ENCODE results near the gene CDKN2B. TPM values are rescaled to one million over a fixed set of nuclear protein-coding genes. Genes with fewer than 3 reads are reported as not detected.
A peak's percentile ranks its signal among the peaks of the same experiment; 100 is the strongest.

CDKN2B gene
- total RNA-seq, 2 experiments from 2014 or later: not detected

- CTCF ChIA-PET: interaction anchor here (1.1 to 4.1 kb wide), 5 partner anchors 13 to 204 kb away, joined by 4 to 44 read pairs (median 29); partner anchors contain the start of genes CDKN2A, CDKN2B-AS1 and MTAP
- Mint-ChIP-seq H3K9me3 (ENCODE audit: low read depth) (no peaks in the 10 kb centered on the region), H3K4me1 (peaks cover 20% of the 10 kb centered on the region), H3K4me3 (no peak overlapping the region), H3K36me3 (ENCODE audit: low read depth) (no peaks in the 10 kb centered on the region), H3K27ac (no peak overlapping the region), H3K27me3 (peaks cover 56% of the 10 kb centered on the region)
- ATAC-seq: no peak
- intact Hi-C loops (cut with DNase I, micrococcal nuclease): loop anchor here (2.0 to 10.0 kb wide), 2 partner anchors 41 to 671 kb away; partner anchors contain the start of gene KLHL9 (in 1 of the 2)
- POLR2A ChIA-PET: no interaction called here
- DNase-seq: no peak
These were observed 3.2 kb downstream of the CDKN2B start for GRCh38 chr9:22005702-22006606.

GRCh38 chr9:22005021-22005701 lies 3.9 kb downstream of the CDKN2B start:
- ChIA-PET CTCF (no interaction called here), POLR2A (no interaction called here)
- Mint-ChIP-seq H3K27me3 (peaks cover 53% of the 10 kb centered on the region), H3K36me3 (ENCODE audit: low read depth) (no peaks in the 10 kb centered on the region), H3K9me3 (ENCODE audit: low read depth) (no peaks in the 10 kb centered on the region), H3K4me1 (peaks cover 17% of the 10 kb centered on the region), H3K27ac (no peak overlapping the region), H3K4me3 (no peak overlapping the region)
- ATAC-seq: no peak
- intact Hi-C loops (cut with DNase I, micrococcal nuclease): loop anchor here (2.0 to 10.0 kb wide), 2 partner anchors 40 to 670 kb away; partner anchors contain the start of gene KLHL9 (in 1 of the 2)
- DNase-seq: peak; percentile 30

- intact Hi-C loops (cut with DNase I, micrococcal nuclease): loop anchor here in 1 of 2 experiments (10.0 kb wide), 1 partner anchor 667 kb away; the partner anchor contains the start of gene KLHL9
- Mint-ChIP-seq H3K36me3 (ENCODE audit: low read depth) (no peaks in the 10 kb centered on the region), H3K4me1 (peaks cover 10% of the 10 kb centered on the region), H3K9me3 (ENCODE audit: low read depth) (no peaks in the 10 kb centered on the region), H3K4me3 (no peak overlapping the region), H3K27me3 (peaks cover 52% of the 10 kb centered on the region), H3K27ac (no peak overlapping the region)
- POLR2A ChIA-PET: no interaction called here
- no peak for ATAC-seq
- DNase-seq: no peak
- CTCF ChIA-PET: interaction anchor here (0.7 to 2.4 kb wide), 5 partner anchors 9 to 189 kb away, joined by 3 to 10 read pairs (median 3); no protein-coding TSS in a partner anchor
These were observed 7.1 kb downstream of the CDKN2B start for GRCh38 chr9:22002038-22002437.

DNA sequence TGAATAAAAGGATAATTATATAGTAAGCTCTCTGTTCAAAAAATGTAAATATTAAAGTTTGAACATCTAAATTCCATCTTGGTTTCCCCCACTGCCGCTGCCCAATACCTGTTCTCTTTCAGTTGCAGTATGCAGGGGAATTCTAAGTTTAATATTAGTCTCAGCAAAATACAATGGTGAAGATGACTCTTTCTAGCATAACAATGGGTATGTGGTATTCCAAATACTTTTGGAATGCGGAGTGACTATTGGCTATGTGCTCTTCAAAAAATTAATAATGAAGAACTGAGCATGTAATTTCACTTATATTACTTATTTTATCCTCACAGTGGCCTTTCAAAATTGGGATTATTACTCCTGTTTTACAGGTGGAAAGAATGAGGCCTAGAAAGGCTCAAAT lies 11.1 kb downstream of the CDKN2B start:
- ChIA-PET CTCF (interaction anchor here (2.5 kb wide), 1 partner anchor 10 kb away, joined by 14 read pairs; the partner anchor contains the start of gene CDKN2B), POLR2A (no interaction called here)
- no peaks in the 10 kb centered on the region for H3K36me3 Mint-ChIP-seq (ENCODE audit: low read depth)
- DNase-seq (no peak), ATAC-seq (no peak)
- no peak overlapping the region for H3K27ac Mint-ChIP-seq
- peaks cover 8% of the 10 kb centered on the region for H3K4me1 Mint-ChIP-seq
- intact Hi-C loops (cut with DNase I, micrococcal nuclease): no loop called here
- H3K4me3 Mint-ChIP-seq: no peak overlapping the region
- no peaks in the 10 kb centered on the region for H3K9me3 Mint-ChIP-seq (ENCODE audit: low read depth)
- H3K27me3 Mint-ChIP-seq: peaks cover 40% of the 10 kb centered on the region

GRCh38 chr9:21997480-21997879 lies 11.6 kb downstream of the CDKN2B start:
- CTCF ChIA-PET: interaction anchor here (2.5 kb wide), 1 partner anchor 11 kb away, joined by 14 read pairs; the partner anchor contains the start of gene CDKN2B
- ATAC-seq (no peak), DNase-seq (no peak)
- POLR2A ChIA-PET: no interaction called here
- Mint-ChIP-seq H3K36me3 (ENCODE audit: low read depth) (no peaks in the 10 kb centered on the region), H3K27ac (no peak overlapping the region), H3K4me3 (no peak overlapping the region), H3K9me3 (ENCODE audit: low read depth) (no peaks in the 10 kb centered on the region), H3K27me3 (peaks cover 40% of the 10 kb centered on the region), H3K4me1 (peaks cover 8% of the 10 kb centered on the region)
- intact Hi-C loops (cut with DNase I, micrococcal nuclease): no loop called here

DNA sequence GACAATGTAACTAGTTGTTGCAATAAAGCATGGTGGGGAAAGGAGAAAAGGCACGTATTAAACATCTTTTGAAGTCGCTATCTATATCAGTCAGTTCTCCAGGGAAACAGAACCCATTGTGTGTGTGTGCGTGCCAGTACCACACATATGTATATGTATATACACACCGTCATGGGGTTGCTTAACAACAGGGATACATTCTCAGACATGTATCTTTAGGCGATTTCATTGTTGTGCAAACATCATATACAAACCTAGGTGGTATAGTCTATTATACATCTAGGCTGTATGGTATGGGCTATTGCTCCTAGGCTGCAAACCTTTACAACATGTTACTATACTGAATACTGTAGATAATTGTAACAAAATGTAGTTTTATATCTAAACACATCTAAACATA lies 12.2 kb downstream of the CDKN2B start:
- Mint-ChIP-seq H3K4me1 (peaks cover 8% of the 10 kb centered on the region), H3K36me3 (ENCODE audit: low read depth) (no peaks in the 10 kb centered on the region), H3K27me3 (peaks cover 36% of the 10 kb centered on the region), H3K27ac (no peak overlapping the region), H3K9me3 (ENCODE audit: low read depth) (no peaks in the 10 kb centered on the region), H3K4me3 (no peak overlapping the region)
- ChIA-PET CTCF (interaction anchor here (0.6 to 2.5 kb wide), 4 partner anchors 11 to 409 kb away, joined by 3 to 14 read pairs (median 3); partner anchors contain the start of gene CDKN2B), POLR2A (interaction anchor here (1.0 kb wide), 1 partner anchor 10 kb away, joined by 3 read pairs; no protein-coding TSS in a partner anchor)
- DNase-seq (no peak), ATAC-seq (no peak)
- intact Hi-C loops (cut with DNase I, micrococcal nuclease): loop anchor here in 1 of 2 experiments (1.0 kb wide), 1 partner anchor 7 kb away; no protein-coding TSS in a partner anchor

- ChIA-PET POLR2A (interaction anchor here (1.0 kb wide), 1 partner anchor 11 kb away, joined by 3 read pairs; no protein-coding TSS in a partner anchor), CTCF (interaction anchor here (0.6 to 1.4 kb wide), 6 partner anchors 12 to 410 kb away, joined by 3 to 5 read pairs (median 3); partner anchors contain the start of gene CDKN2B)
- no peaks in the 10 kb centered on the region for H3K9me3 Mint-ChIP-seq (ENCODE audit: low read depth)
- no peaks in the 10 kb centered on the region for H3K36me3 Mint-ChIP-seq (ENCODE audit: low read depth)
- no peak for DNase-seq
- peaks cover 36% of the 10 kb centered on the region for H3K27me3 Mint-ChIP-seq
- peaks cover 8% of the 10 kb centered on the region for H3K4me1 Mint-ChIP-seq
- H3K4me3 Mint-ChIP-seq: peak overlapping the region; percentile 90
- ATAC-seq: no peak
- intact Hi-C loops (cut with DNase I, micrococcal nuclease): loop anchor here in 1 of 2 experiments (1.0 kb wide), 1 partner anchor 8 kb away; no protein-coding TSS in a partner anchor
- H3K27ac Mint-ChIP-seq: no peak overlapping the region
These were observed 12.7 kb downstream of the CDKN2B start for GRCh38 chr9:21996438-21996837.

DNA sequence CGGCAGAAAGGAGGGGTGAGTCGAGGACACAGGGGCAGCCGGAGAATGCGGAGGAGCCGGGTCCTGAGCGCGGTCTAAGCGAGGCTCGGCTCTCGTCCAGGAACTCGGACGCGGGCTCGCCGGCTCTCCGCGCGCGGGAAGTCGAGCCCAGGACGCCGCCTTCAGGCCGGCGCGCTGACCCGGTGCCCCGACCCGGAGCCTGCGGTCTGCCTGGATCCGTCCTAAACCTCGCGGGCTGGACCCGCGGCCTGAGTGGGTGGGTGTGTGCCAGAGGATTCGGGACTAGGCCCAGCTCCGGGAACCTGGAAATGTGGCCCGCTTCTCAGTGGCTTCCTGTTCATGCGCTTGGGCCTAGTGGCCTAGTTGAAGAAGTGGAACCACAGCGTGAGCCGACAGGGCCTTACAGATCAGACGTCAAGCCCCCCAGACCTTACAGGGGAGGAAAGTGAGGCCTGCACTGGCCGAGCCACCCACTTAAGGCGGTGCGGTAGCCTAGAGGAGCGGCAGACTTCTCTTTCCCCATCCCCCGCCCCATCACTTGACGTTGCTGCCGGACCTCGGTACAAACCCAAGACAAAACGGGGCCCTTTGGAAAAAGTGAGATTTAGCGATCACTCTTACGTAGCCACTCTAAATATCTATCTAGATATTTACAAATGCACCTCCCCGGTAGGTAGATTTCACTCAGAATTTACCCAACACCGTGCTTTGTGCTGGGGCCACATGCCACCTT lies 13.3 kb downstream of the CDKN2B start:
- ATAC-seq (no peak), DNase-seq (peak; percentile 27)
- H3K27me3 Mint-ChIP-seq: peaks cover 37% of the 10 kb centered on the region
- ChIA-PET CTCF (interaction anchor here (0.6 to 2.3 kb wide), 7 partner anchors 12 to 410 kb away, joined by 3 to 9 read pairs (median 3); partner anchors contain the start of gene CDKN2B), POLR2A (interaction anchor here (1.0 kb wide), 1 partner anchor 11 kb away, joined by 3 read pairs; no protein-coding TSS in a partner anchor)
- intact Hi-C loops (cut with DNase I, micrococcal nuclease): loop anchor here (1.0 to 2.0 kb wide), 4 partner anchors 8 to 21 kb away; partner anchors contain the start of gene CDKN2B (in 1 of the 2)
- no peaks in the 10 kb centered on the region for H3K9me3 Mint-ChIP-seq (ENCODE audit: low read depth)
- H3K4me3 Mint-ChIP-seq: peak overlapping the region; percentile 90
- H3K4me1 Mint-ChIP-seq: peaks cover 8% of the 10 kb centered on the region
- no peaks in the 10 kb centered on the region for H3K36me3 Mint-ChIP-seq (ENCODE audit: low read depth)
- H3K27ac Mint-ChIP-seq: peak overlapping the region; percentile 37

- CTCF ChIA-PET: interaction anchor here (1.2 to 5.5 kb wide), 4 partner anchors 13 to 182 kb away, joined by 3 to 31 read pairs (median 6); partner anchors contain the start of gene CDKN2B
- Mint-ChIP-seq H3K27ac (peak overlapping the region; percentile 85), H3K36me3 (ENCODE audit: low read depth) (no peaks in the 10 kb centered on the region), H3K27me3 (peaks cover 38% of the 10 kb centered on the region), H3K4me3 (peak overlapping the region; percentile 90), H3K9me3 (ENCODE audit: low read depth) (no peaks in the 10 kb centered on the region), H3K4me1 (peaks cover 8% of the 10 kb centered on the region)
- DNase-seq (peak; percentile 82), ATAC-seq (peak; percentile 75)
- intact Hi-C loops (cut with DNase I, micrococcal nuclease): loop anchor here (1.0 to 2.0 kb wide), 3 partner anchors 13 to 20 kb away; partner anchors contain the start of gene CDKN2B (in 1 of the 2)
- POLR2A ChIA-PET: no interaction called here
These were observed 14.0 kb downstream of the CDKN2B start for GRCh38 chr9:21995006-21995665.

DNA sequence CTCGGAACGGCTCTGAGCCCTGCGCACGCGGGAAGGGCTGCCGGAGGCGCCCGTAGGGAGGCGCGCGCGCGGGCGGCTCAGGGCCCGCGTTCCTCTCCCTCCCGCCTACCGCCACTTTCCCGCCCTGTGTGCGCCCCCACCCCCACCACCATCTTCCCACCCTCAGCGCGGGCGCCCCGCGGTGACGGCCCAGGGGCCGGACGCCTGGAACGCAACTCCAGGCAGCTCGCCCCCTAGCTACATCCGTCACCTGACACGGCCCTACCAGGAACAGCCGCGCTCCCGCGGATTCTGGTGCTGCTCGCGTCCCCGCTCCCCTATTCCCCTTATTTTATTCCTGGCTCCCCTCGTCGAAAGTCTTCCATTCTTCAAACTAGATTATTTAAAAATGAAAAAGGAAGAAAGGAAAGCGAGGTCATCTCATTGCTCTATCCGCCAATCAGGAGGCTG lies 14.5 kb downstream of the CDKN2B start, which contains the start of gene CDKN2B-AS1:
Gene CDKN2B-AS1 (plus strand): TSS at position 236 of the 450 bp plus-strand sequence.
- Mint-ChIP-seq H3K4me3 (peak within 1 kb of the TSS; percentile 90), H3K36me3 (ENCODE audit: low read depth) (peaks cover 2% of the 10 kb centered on the region), H3K9me3 (ENCODE audit: low read depth) (no peaks in the 10 kb centered on the region), H3K27me3 (peaks cover 38% of the 10 kb centered on the region), H3K27ac (peak within 1 kb of the TSS; percentile 85), H3K4me1 (peaks cover 8% of the 10 kb centered on the region)
- ChIA-PET POLR2A (no interaction called here), CTCF (interaction anchor here (1.2 to 5.5 kb wide), 3 partner anchors 13 to 181 kb away, joined by 4 to 31 read pairs (median 9); partner anchors contain the start of gene CDKN2B)
- DNase-seq (peak; percentile 57), ATAC-seq (peak; percentile 59)
- intact Hi-C loops (cut with DNase I, micrococcal nuclease): loop anchor here (1.0 to 2.0 kb wide), 3 partner anchors 14 to 20 kb away; partner anchors contain the start of gene CDKN2B (in 1 of the 2)
